Erythroblast (primary cell): ENCODE data around the gene SALL3.

Experiments used
- GATA1 ChIP-seq: IDR thresholded peaks from 2 replicates; pipeline ENCODE4 v1.6.1; 2011; ENCODE audit warnings: low read depth, mild to moderate bottlenecking, control low read depth, low read length, moderate library complexity
- POLR2A ChIP-seq: IDR thresholded peaks from 2 replicates; pipeline ENCODE4 v1.6.1; 2011; ENCODE audit warnings: mild to moderate bottlenecking, low read length

GRCh38 chr18:78999939-79000338 is 20.3 kb downstream of the SALL3 start:
- no peak for TF ChIP-seq POLR2A
- no peak for TF ChIP-seq GATA1
